NCI-H187 treated with DMSO at 0.1 percent for 48 hours (cell line): ENCODE results near the gene CITED2.
"Not testable (repeated sequence)": the region's sequence is repeated elsewhere in the genome, so short reads cannot be mapped to it uniquely, and the experiment has no call there.

Experiments used
- DNase-seq: peaks from one replicate; lab custom pipeline; 2025; lab: John Stamatoyannopoulos, UW

The CITED2 gene

GRCh38 chr6:139364302-139364981 lies 10.0 kb downstream of the CITED2 start:
- peak; percentile 41 for DNase-seq

GRCh38 chr6:139363797-139364196 lies 10.7 kb downstream of the CITED2 start:
- not testable (repeated sequence) for DNase-seq

GRCh38 chr6:139363123-139363522 lies 11.3 kb downstream of the CITED2 start:
- DNase-seq: not testable (repeated sequence)

GRCh38 chr6:139361211-139361610 lies 13.2 kb downstream of the CITED2 start:
- no peak for DNase-seq

- DNase-seq: no peak
Measured at GRCh38 chr6:139356924-139357323, 17.5 kb downstream of the CITED2 start.

GRCh38 chr6:139355777-139356445 lies 18.5 kb downstream of the CITED2 start:
- no peak for DNase-seq

GRCh38 chr6:139355172-139355571 lies 19.3 kb downstream of the CITED2 start:
- DNase-seq: no peak

- DNase-seq: no peak
Measured at GRCh38 chr6:139354189-139354588, 20.3 kb downstream of the CITED2 start.

- no peak for DNase-seq
Measured at GRCh38 chr6:139349464-139350020, 24.9 kb downstream of the CITED2 start.

- DNase-seq: no peak
Measured at GRCh38 chr6:139346392-139346791, 28.1 kb downstream of the CITED2 start.

GRCh38 chr6:139344186-139344963 lies 30.1 kb downstream of the CITED2 start:
- no peak for DNase-seq

- DNase-seq: no peak
Measured at GRCh38 chr6:139343052-139343750, 31.2 kb downstream of the CITED2 start.

- DNase-seq: no peak
Measured at GRCh38 chr6:139341060-139341459, 33.4 kb downstream of the CITED2 start.

GRCh38 chr6:139338795-139339194 lies 35.7 kb downstream of the CITED2 start:
- DNase-seq: no peak

GRCh38 chr6:139337830-139338229 lies 36.6 kb downstream of the CITED2 start:
- DNase-seq: no peak

- DNase-seq: no peak
Measured at GRCh38 chr6:139337001-139337400, 37.4 kb downstream of the CITED2 start.

- no peak for DNase-seq
Measured at GRCh38 chr6:139336488-139336887, 38.0 kb downstream of the CITED2 start.

GRCh38 chr6:139335447-139336210 lies 38.8 kb downstream of the CITED2 start:
- DNase-seq: no peak

GRCh38 chr6:139334806-139335446 lies 39.5 kb downstream of the CITED2 start:
- DNase-seq: no peak

GRCh38 chr6:139330826-139331500 lies 43.5 kb downstream of the CITED2 start:
- no peak for DNase-seq
